Measurements from ENCODE around the gene CALD1. TPM values are rescaled to one million over a fixed set of nuclear protein-coding genes. Genes with fewer than 3 reads are reported as not detected.

CALD1 gene
- total RNA-seq, 1 experiment from 2014 or later, result 22.1 TPM

GRCh38 chr7:134919240-134919641 lies 139.8 kb downstream of the CALD1 start:
- H3F3A ChIP-seq (ENCODE audit: low read length, unreplicated experiment), result no peaks in the 10 kb centered on the region
- H3K79me2 ChIP-seq (ENCODE audit: low read length), result no peaks in the 10 kb centered on the region
- no peak overlapping the region for H3K4me3 ChIP-seq (ENCODE audit: low read length)
- peaks cover 18% of the 10 kb centered on the region for H3K4me1 ChIP-seq (ENCODE audit: insufficient read depth, low read length)
- H3K9me2 ChIP-seq (replicated peaks; ENCODE audit: low read length), result no peaks in the 10 kb centered on the region
- H3K4me2 ChIP-seq (ENCODE audit: low read length), result peak overlapping the region; percentile 4; the same call in 1 of the 2 replicates
- POLR2A ChIA-PET (ENCODE audit: unreplicated experiment), result no interaction called here
- H3K27me3 ChIP-seq (ENCODE audit: low read length), result no peaks in the 10 kb centered on the region
- H2AFZ ChIP-seq (ENCODE audit: low read length), result no peak overlapping the region
- no peak for TF ChIP-seq EZH2 (IDR thresholded peaks at IDR 0.05; ENCODE audit: low read length, unreplicated experiment)
- TF ChIP-seq EZH2phosphoT487 (IDR thresholded peaks at IDR 0.05; ENCODE audit: borderline replicate concordance, low read length), result no peak
- TF ChIP-seq, protein P1, sequence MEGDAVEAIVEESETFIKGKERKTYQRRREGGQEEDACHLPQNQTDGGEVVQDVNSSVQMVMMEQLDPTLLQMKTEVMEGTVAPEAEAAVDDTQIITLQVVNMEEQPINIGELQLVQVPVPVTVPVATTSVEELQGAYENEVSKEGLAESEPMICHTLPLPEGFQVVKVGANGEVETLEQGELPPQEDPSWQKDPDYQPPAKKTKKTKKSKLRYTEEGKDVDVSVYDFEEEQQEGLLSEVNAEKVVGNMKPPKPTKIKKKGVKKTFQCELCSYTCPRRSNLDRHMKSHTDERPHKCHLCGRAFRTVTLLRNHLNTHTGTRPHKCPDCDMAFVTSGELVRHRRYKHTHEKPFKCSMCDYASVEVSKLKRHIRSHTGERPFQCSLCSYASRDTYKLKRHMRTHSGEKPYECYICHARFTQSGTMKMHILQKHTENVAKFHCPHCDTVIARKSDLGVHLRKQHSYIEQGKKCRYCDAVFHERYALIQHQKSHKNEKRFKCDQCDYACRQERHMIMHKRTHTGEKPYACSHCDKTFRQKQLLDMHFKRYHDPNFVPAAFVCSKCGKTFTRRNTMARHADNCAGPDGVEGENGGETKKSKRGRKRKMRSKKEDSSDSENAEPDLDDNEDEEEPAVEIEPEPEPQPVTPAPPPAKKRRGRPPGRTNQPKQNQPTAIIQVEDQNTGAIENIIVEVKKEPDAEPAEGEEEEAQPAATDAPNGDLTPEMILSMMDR (conservative IDR thresholded peaks at IDR 0.05; ENCODE audit: low read depth, low read length), result no peak
- H3K9me3 ChIP-seq (ENCODE audit: low read length), result no peaks in the 10 kb centered on the region
- intact Hi-C loops (cut with micrococcal nuclease), result no loop called here
- H3K27ac ChIP-seq (ENCODE audit: low read length), result peak overlapping the region; percentile 17
- no peak overlapping the region for H3K9ac ChIP-seq (ENCODE audit: low read length)
- DNase-seq (peak; percentile 37), ATAC-seq (peak; percentile 23)
- no peaks in the 10 kb centered on the region for H3K36me3 ChIP-seq (ENCODE audit: low read depth, low read length)
- CTCF ChIA-PET, result no interaction called here
- H4K20me1 ChIP-seq (ENCODE audit: low read length), result peaks cover 12% of the 10 kb centered on the region
- BruUV-seq (replicated peaks), result no TSS peak

DNA sequence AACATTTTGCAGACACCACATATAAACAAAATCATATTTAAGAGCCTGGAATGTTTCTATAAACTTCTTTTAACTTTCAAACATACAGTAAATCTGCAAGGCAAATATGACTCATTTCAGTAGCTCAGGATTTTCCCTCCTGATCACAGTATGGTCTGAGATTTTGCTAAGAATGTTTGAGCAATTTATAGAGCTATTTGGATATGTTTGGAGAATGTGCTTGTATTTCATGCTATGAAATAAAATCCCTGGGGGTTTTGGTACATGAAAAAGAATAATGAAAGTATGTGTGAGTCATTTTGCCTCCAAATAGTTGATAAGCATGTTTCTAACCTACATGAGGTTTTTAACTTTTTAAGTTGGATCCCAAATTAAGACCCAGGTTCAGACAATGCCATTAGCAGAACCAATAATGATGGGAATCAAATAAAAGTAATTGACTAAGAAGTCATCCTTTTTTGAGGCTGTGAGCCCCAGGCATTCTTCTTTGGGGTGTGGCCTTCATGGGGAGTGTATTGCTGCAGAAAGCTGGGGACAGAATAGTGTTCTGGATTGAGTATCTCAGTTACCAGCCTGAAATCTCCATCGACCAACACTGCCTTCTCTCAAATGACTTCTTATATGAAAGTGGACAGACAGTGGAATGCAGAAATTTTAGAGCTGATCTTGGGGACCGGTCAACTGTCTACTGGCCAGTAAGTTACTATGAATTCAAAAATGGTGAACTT lies 140.8 kb downstream of the CALD1 start:
- ChIA-PET CTCF (interaction anchor here (0.6 kb wide), 2 partner anchors 233 to 300 kb away, joined by 3 read pairs; no protein-coding TSS in a partner anchor), POLR2A (ENCODE audit: unreplicated experiment) (interaction anchor here (0.6 to 0.7 kb wide), 4 partner anchors 29 to 1095 kb away, joined by 3 to 4 read pairs (median 3); no protein-coding TSS in a partner anchor)
- intact Hi-C loops (cut with micrococcal nuclease), result loop anchor here (1.0 kb wide), 2 partner anchors 48 to 141 kb away; partner anchors contain the start of gene CALD1
- H3K4me1 ChIP-seq (ENCODE audit: insufficient read depth, low read length), result peaks cover 18% of the 10 kb centered on the region
- no peaks in the 10 kb centered on the region for H3F3A ChIP-seq (ENCODE audit: low read length, unreplicated experiment)
- H3K27ac ChIP-seq (ENCODE audit: low read length), result peak overlapping the region; percentile 35
- no peak overlapping the region for H3K4me3 ChIP-seq (ENCODE audit: low read length)
- no peak for TF ChIP-seq EZH2 (IDR thresholded peaks at IDR 0.05; ENCODE audit: low read length, unreplicated experiment)
- no peak for TF ChIP-seq EZH2phosphoT487 (IDR thresholded peaks at IDR 0.05; ENCODE audit: borderline replicate concordance, low read length)
- TF ChIP-seq, protein P1 (conservative IDR thresholded peaks at IDR 0.05; ENCODE audit: low read depth, low read length), result no peak
- ATAC-seq (peak; percentile 93), DNase-seq (peak; percentile 80)
- no peaks in the 10 kb centered on the region for H3K9me3 ChIP-seq (ENCODE audit: low read length)
- peak overlapping the region; percentile 31 for H3K4me2 ChIP-seq (ENCODE audit: low read length)
- H3K9ac ChIP-seq (ENCODE audit: low read length), result no peak overlapping the region
- H3K79me2 ChIP-seq (ENCODE audit: low read length), result no peaks in the 10 kb centered on the region
- H3K9me2 ChIP-seq (replicated peaks; ENCODE audit: low read length), result no peaks in the 10 kb centered on the region
- no peak overlapping the region for H2AFZ ChIP-seq (ENCODE audit: low read length)
- no peaks in the 10 kb centered on the region for H3K36me3 ChIP-seq (ENCODE audit: low read depth, low read length)
- peaks cover 12% of the 10 kb centered on the region for H4K20me1 ChIP-seq (ENCODE audit: low read length)
- BruUV-seq (replicated peaks), result no TSS peak
- no peaks in the 10 kb centered on the region for H3K27me3 ChIP-seq (ENCODE audit: low read length)

Measured in PC-3 (cell line).